ENCODE data around the gene TEKT1.
A peak's percentile ranks its signal among the peaks of the same experiment; 100 is the strongest.

The TEKT1 gene

GRCh38 chr17:6768447-6768846 lies 63.1 kb downstream of the TEKT1 start:
- Histone ChIP-seq H3K4me1 (ENCODE audit: control extremely low read depth in 1 of 4, control insufficient read depth in 4 of 4, insufficient read depth in 4 of 4, low read length in 3 of 4) (no peaks in the 10 kb centered on the region), H3K36me3 (ENCODE audit: control insufficient read depth in 4 of 4, insufficient read depth in 4 of 4, low read length in 3 of 4) (peaks cover 57 to 99% (median 71%) of the 10 kb centered on the region in 4 experiments), H3K27me3 (replicated peaks in 2 of 5; ENCODE audit: control insufficient read depth in 4 of 5, insufficient read depth in 5 of 5, low read length in 4 of 5) (no peaks in the 10 kb centered on the region), H3K9me3 (ENCODE audit: control extremely low read depth in 1 of 5, control insufficient read depth in 4 of 5, insufficient read depth in 2 of 5, low read depth in 1 of 5, low read length in 4 of 5) (peaks cover 15 to 60% (median 34%) of the 10 kb centered on the region in 5 experiments), H3K4me3 (ENCODE audit: control insufficient read depth in 1 of 7, extremely low read depth in 1 of 7, insufficient read depth in 4 of 7, low read depth in 2 of 7, low read length in 6 of 7) (peak overlapping the region in 1 of 7 experiments; percentile 30), H3K27ac (ENCODE audit: insufficient read depth in 1 of 2, low read depth in 1 of 2, low read length in 2 of 2, poor library complexity in 1 of 2, severe bottlenecking in 2 of 2) (no peak overlapping the region)
- no CpG with 5 or more reads among the region's 2 CpGs for WGBS (ENCODE audit: insufficient coverage)
- POLR2A ChIA-PET, result no interaction called here
- DNase-seq, result peak in 1 of 3 donors; percentile 10
- CTCF ChIA-PET, result interaction anchor here (0.7 kb wide), 1 partner anchor 62 kb away, joined by 3 read pairs; no protein-coding TSS in a partner anchor

- ChIA-PET POLR2A (no interaction called here), CTCF (no interaction called here)
- WGBS (ENCODE audit: insufficient coverage), result 100% methylated on average over 7 of the region's 8 CpGs
- H3K9me3 ChIP-seq (ENCODE audit: control extremely low read depth in 1 of 5, control insufficient read depth in 4 of 5, insufficient read depth in 2 of 5, low read depth in 1 of 5, low read length in 4 of 5), result peaks cover 3 to 15% (median 8%) of the 10 kb centered on the region in 5 experiments
- no peaks in the 10 kb centered on the region for H3K27me3 ChIP-seq (replicated peaks in 2 of 5; ENCODE audit: control insufficient read depth in 4 of 5, insufficient read depth in 5 of 5, low read length in 4 of 5)
- H3K4me1 ChIP-seq (ENCODE audit: control extremely low read depth in 1 of 4, control insufficient read depth in 4 of 4, insufficient read depth in 4 of 4, low read length in 3 of 4), result peaks cover 0 to 15% (median 8%) of the 10 kb centered on the region in 4 experiments
- H3K4me3 ChIP-seq (ENCODE audit: control insufficient read depth in 1 of 7, extremely low read depth in 1 of 7, insufficient read depth in 4 of 7, low read depth in 2 of 7, low read length in 6 of 7), result no peak overlapping the region
- DNase-seq, result no peak
- no peak overlapping the region for H3K27ac ChIP-seq (ENCODE audit: insufficient read depth in 1 of 2, low read depth in 1 of 2, low read length in 2 of 2, poor library complexity in 1 of 2, severe bottlenecking in 2 of 2)
- H3K36me3 ChIP-seq (ENCODE audit: control insufficient read depth in 4 of 4, insufficient read depth in 4 of 4, low read length in 3 of 4), result peaks cover 16 to 81% (median 41%) of the 10 kb centered on the region in 4 experiments
Observed at GRCh38 chr17:6761779-6762178, 69.8 kb downstream of the TEKT1 start.

- WGBS (ENCODE audit: insufficient coverage), result 100% methylated on average over 2 of the region's 2 CpGs
- peaks cover 0 to 50% (median 35%) of the 10 kb centered on the region in 4 experiments for H3K4me1 ChIP-seq (ENCODE audit: control extremely low read depth in 1 of 4, control insufficient read depth in 4 of 4, insufficient read depth in 4 of 4, low read length in 3 of 4)
- H3K4me3 ChIP-seq (ENCODE audit: control insufficient read depth in 1 of 7, extremely low read depth in 1 of 7, insufficient read depth in 4 of 7, low read depth in 2 of 7, low read length in 6 of 7), result peak overlapping the region in 1 of 7 experiments; percentile 85
- no peak for DNase-seq
- POLR2A ChIA-PET, result no interaction called here
- peaks cover 6 to 42% (median 17%) of the 10 kb centered on the region in 4 experiments for H3K36me3 ChIP-seq (ENCODE audit: control insufficient read depth in 4 of 4, insufficient read depth in 4 of 4, low read length in 3 of 4)
- no peak overlapping the region for H3K27ac ChIP-seq (ENCODE audit: insufficient read depth in 1 of 2, low read depth in 1 of 2, low read length in 2 of 2, poor library complexity in 1 of 2, severe bottlenecking in 2 of 2)
- CTCF ChIA-PET, result interaction anchor here (0.5 to 1.0 kb wide), 4 partner anchors 13 to 655 kb away, joined by 3 to 5 read pairs (median 3); no protein-coding TSS in a partner anchor
- no peaks in the 10 kb centered on the region for H3K9me3 ChIP-seq (ENCODE audit: control extremely low read depth in 1 of 5, control insufficient read depth in 4 of 5, insufficient read depth in 2 of 5, low read depth in 1 of 5, low read length in 4 of 5)
- H3K27me3 ChIP-seq (replicated peaks in 2 of 5; ENCODE audit: control insufficient read depth in 4 of 5, insufficient read depth in 5 of 5, low read length in 4 of 5), result no peaks in the 10 kb centered on the region
Observed at GRCh38 chr17:6757747-6758146, 73.8 kb downstream of the TEKT1 start.

- CTCF ChIA-PET, result interaction anchor here (0.6 to 1.8 kb wide), 2 partner anchors 13 to 680 kb away, joined by 3 read pairs; no protein-coding TSS in a partner anchor
- Histone ChIP-seq H3K9me3 (ENCODE audit: control extremely low read depth in 1 of 5, control insufficient read depth in 4 of 5, insufficient read depth in 2 of 5, low read depth in 1 of 5, low read length in 4 of 5) (no peaks in the 10 kb centered on the region), H3K4me1 (ENCODE audit: control extremely low read depth in 1 of 4, control insufficient read depth in 4 of 4, insufficient read depth in 4 of 4, low read length in 3 of 4) (peaks cover 6 to 59% (median 42%) of the 10 kb centered on the region in 4 experiments), H3K27ac (ENCODE audit: insufficient read depth in 1 of 2, low read depth in 1 of 2, low read length in 2 of 2, poor library complexity in 1 of 2, severe bottlenecking in 2 of 2) (peak overlapping the region; percentile 58 to 76), H3K4me3 (ENCODE audit: control insufficient read depth in 1 of 7, extremely low read depth in 1 of 7, insufficient read depth in 4 of 7, low read depth in 2 of 7, low read length in 6 of 7) (peak overlapping the region; percentile 35 to 93 (median 86)), H3K27me3 (replicated peaks in 2 of 5; ENCODE audit: control insufficient read depth in 4 of 5, insufficient read depth in 5 of 5, low read length in 4 of 5) (no peaks in the 10 kb centered on the region), H3K36me3 (ENCODE audit: control insufficient read depth in 4 of 4, insufficient read depth in 4 of 4, low read length in 3 of 4) (peaks cover 4 to 30% (median 12%) of the 10 kb centered on the region in 4 experiments)
- POLR2A ChIA-PET, result interaction anchor here (0.6 kb wide), 1 partner anchor 23 kb away, joined by 3 read pairs; no protein-coding TSS in a partner anchor
- WGBS (ENCODE audit: insufficient coverage), result 32% methylated on average over 9 of the region's 13 CpGs
- no peak for DNase-seq
Observed at GRCh38 chr17:6756425-6757031, 75.0 kb downstream of the TEKT1 start.

GRCh38 chr17:6755731-6756184 lies 75.8 kb downstream of the TEKT1 start, which contains the start of gene XAF1:
XAF1 (plus strand) TSS chr17:6756046; CDS start chr17:6756079, 33 bp downstream.
- H3K9me3 ChIP-seq (ENCODE audit: control extremely low read depth in 1 of 5, control insufficient read depth in 4 of 5, insufficient read depth in 2 of 5, low read depth in 1 of 5, low read length in 4 of 5), result no peaks in the 10 kb centered on the region
- peak within 1 kb of the TSS; percentile 35 to 93 (median 86) for H3K4me3 ChIP-seq (ENCODE audit: control insufficient read depth in 1 of 7, extremely low read depth in 1 of 7, insufficient read depth in 4 of 7, low read depth in 2 of 7, low read length in 6 of 7)
- H3K27me3 ChIP-seq (replicated peaks in 2 of 5; ENCODE audit: control insufficient read depth in 4 of 5, insufficient read depth in 5 of 5, low read length in 4 of 5), result no peaks in the 10 kb centered on the region
- ChIA-PET POLR2A (no interaction called here), CTCF (interaction anchor here (1.0 to 1.8 kb wide), 2 partner anchors 12 to 245 kb away, joined by 3 read pairs; no protein-coding TSS in a partner anchor)
- peak; percentile 66 to 82 (median 78) for DNase-seq
- peak within 1 kb of the TSS; percentile 58 to 76 for H3K27ac ChIP-seq (ENCODE audit: insufficient read depth in 1 of 2, low read depth in 1 of 2, low read length in 2 of 2, poor library complexity in 1 of 2, severe bottlenecking in 2 of 2)
- WGBS (ENCODE audit: insufficient coverage), result 3% methylated on average over 13 of the region's 14 CpGs
- H3K4me1 ChIP-seq (ENCODE audit: control extremely low read depth in 1 of 4, control insufficient read depth in 4 of 4, insufficient read depth in 4 of 4, low read length in 3 of 4), result peaks cover 6 to 59% (median 42%) of the 10 kb centered on the region in 4 experiments
- H3K36me3 ChIP-seq (ENCODE audit: control insufficient read depth in 4 of 4, insufficient read depth in 4 of 4, low read length in 3 of 4), result peaks cover 0 to 24% (median 9%) of the 10 kb centered on the region in 4 experiments

GRCh38 chr17:6755281-6755680 lies 76.2 kb downstream of the TEKT1 start:
- Histone ChIP-seq H3K9me3 (ENCODE audit: control extremely low read depth in 1 of 5, control insufficient read depth in 4 of 5, insufficient read depth in 2 of 5, low read depth in 1 of 5, low read length in 4 of 5) (no peaks in the 10 kb centered on the region), H3K4me3 (ENCODE audit: control insufficient read depth in 1 of 7, extremely low read depth in 1 of 7, insufficient read depth in 4 of 7, low read depth in 2 of 7, low read length in 6 of 7) (peak overlapping the region in 6 of 7 experiments; percentile 66 to 93 (median 88)), H3K4me1 (ENCODE audit: control extremely low read depth in 1 of 4, control insufficient read depth in 4 of 4, insufficient read depth in 4 of 4, low read length in 3 of 4) (peaks cover 6 to 59% (median 42%) of the 10 kb centered on the region in 4 experiments), H3K27ac (ENCODE audit: insufficient read depth in 1 of 2, low read depth in 1 of 2, low read length in 2 of 2, poor library complexity in 1 of 2, severe bottlenecking in 2 of 2) (peak overlapping the region; percentile 58 to 76), H3K27me3 (replicated peaks in 2 of 5; ENCODE audit: control insufficient read depth in 4 of 5, insufficient read depth in 5 of 5, low read length in 4 of 5) (no peaks in the 10 kb centered on the region), H3K36me3 (ENCODE audit: control insufficient read depth in 4 of 4, insufficient read depth in 4 of 4, low read length in 3 of 4) (peaks cover 0 to 20% (median 7%) of the 10 kb centered on the region in 4 experiments)
- POLR2A ChIA-PET, result no interaction called here
- WGBS (ENCODE audit: insufficient coverage), result 92% methylated on average over 5 of the region's 5 CpGs
- DNase-seq, result no peak
- CTCF ChIA-PET, result interaction anchor here (0.6 to 1.8 kb wide), 6 partner anchors 12 to 267 kb away, joined by 3 to 4 read pairs (median 3); no protein-coding TSS in a partner anchor

- WGBS (ENCODE audit: insufficient coverage), result 80% methylated on average over 1 of the region's 6 CpGs
- CTCF ChIA-PET, result interaction anchor here (1.3 kb wide), 1 partner anchor 34 kb away, joined by 3 read pairs; no protein-coding TSS in a partner anchor
- POLR2A ChIA-PET, result no interaction called here
- H3K27me3 ChIP-seq (replicated peaks in 2 of 5; ENCODE audit: control insufficient read depth in 4 of 5, insufficient read depth in 5 of 5, low read length in 4 of 5), result no peaks in the 10 kb centered on the region
- peaks cover 0 to 5% (median 0%) of the 10 kb centered on the region in 4 experiments for H3K36me3 ChIP-seq (ENCODE audit: control insufficient read depth in 4 of 4, insufficient read depth in 4 of 4, low read length in 3 of 4)
- H3K27ac ChIP-seq (ENCODE audit: insufficient read depth in 1 of 2, low read depth in 1 of 2, low read length in 2 of 2, poor library complexity in 1 of 2, severe bottlenecking in 2 of 2), result peak overlapping the region in 1 of 2 experiments; percentile 39
- DNase-seq, result no peak
- H3K4me3 ChIP-seq (ENCODE audit: control insufficient read depth in 1 of 7, extremely low read depth in 1 of 7, insufficient read depth in 4 of 7, low read depth in 2 of 7, low read length in 6 of 7), result peak overlapping the region in 3 of 7 experiments; percentile 2 to 54 (median 25)
- H3K9me3 ChIP-seq (ENCODE audit: control extremely low read depth in 1 of 5, control insufficient read depth in 4 of 5, insufficient read depth in 2 of 5, low read depth in 1 of 5, low read length in 4 of 5), result no peaks in the 10 kb centered on the region
- H3K4me1 ChIP-seq (ENCODE audit: control extremely low read depth in 1 of 4, control insufficient read depth in 4 of 4, insufficient read depth in 4 of 4, low read length in 3 of 4), result peaks cover 6 to 59% (median 42%) of the 10 kb centered on the region in 4 experiments
Observed at GRCh38 chr17:6753546-6753945, 78.0 kb downstream of the TEKT1 start.

Measured in common myeloid progenitor, CD34-positive (primary cell).